ENCODE results near the gene TCF12.

DNA sequence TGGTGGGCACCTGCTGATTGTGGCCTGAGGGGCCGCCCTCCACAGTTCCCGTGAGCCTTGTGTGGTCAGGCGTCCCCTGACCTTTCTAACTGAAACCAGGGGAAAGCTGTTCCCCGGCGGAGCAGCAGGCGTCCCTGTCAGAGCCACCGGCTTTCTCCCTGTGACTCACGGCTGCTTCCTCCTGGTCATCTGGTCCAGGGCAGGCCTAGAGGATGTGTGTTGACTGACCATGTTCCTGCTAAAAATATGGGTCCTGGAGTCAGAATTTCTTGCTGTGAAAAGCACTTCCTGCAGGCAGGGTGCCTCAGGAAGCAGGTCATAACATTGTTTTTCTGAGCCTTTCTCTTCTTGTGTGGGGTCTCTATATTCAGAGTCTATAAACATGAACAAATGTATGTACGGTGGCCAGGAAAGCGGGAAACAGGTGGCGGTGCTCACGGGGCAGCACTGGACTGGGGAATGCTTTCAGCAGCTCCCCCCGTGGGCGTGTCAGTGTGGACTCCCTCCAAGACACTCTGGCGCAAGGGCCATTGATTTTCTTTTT lies 419.5 kb downstream of the TCF12 start:
- TF ChIP-seq, protein P1, sequence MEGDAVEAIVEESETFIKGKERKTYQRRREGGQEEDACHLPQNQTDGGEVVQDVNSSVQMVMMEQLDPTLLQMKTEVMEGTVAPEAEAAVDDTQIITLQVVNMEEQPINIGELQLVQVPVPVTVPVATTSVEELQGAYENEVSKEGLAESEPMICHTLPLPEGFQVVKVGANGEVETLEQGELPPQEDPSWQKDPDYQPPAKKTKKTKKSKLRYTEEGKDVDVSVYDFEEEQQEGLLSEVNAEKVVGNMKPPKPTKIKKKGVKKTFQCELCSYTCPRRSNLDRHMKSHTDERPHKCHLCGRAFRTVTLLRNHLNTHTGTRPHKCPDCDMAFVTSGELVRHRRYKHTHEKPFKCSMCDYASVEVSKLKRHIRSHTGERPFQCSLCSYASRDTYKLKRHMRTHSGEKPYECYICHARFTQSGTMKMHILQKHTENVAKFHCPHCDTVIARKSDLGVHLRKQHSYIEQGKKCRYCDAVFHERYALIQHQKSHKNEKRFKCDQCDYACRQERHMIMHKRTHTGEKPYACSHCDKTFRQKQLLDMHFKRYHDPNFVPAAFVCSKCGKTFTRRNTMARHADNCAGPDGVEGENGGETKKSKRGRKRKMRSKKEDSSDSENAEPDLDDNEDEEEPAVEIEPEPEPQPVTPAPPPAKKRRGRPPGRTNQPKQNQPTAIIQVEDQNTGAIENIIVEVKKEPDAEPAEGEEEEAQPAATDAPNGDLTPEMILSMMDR (IDR thresholded peaks at IDR 0.05; ENCODE audit: low read length): no peak
- TF ChIP-seq EZH2 (IDR thresholded peaks at IDR 0.05; ENCODE audit: borderline replicate concordance, low read length): no peak
